HepG2 (cell line): ENCODE results near the gene MT1HL1. TPM values are rescaled to one million over a fixed set of nuclear protein-coding genes. Genes with fewer than 3 reads are reported as not detected.

Experiments
- ATAC-seq: fragments of 200-7000 bp; cut with Tn5 transposase; 3 replicates; pipeline ENCODE4 v1.9.1; 2020; ENCODE audit warnings: mild to moderate bottlenecking, moderate library complexity
- BruUV-seq: library from RNA; stranded (reverse); fragments of 400-500 nt; replicated peaks from 2 replicates; lab custom pipeline; 2021; lab: Mats Ljungman, UMichigan
- CTCF ChIA-PET: fragments of 300-600 bp; formaldehyde crosslinking; extraction: SDS; loops from one replicate; lab custom pipeline; 2021; ENCODE audit warnings: low total read pairs, inconsistent platforms, low intra/inter-chr PET ratio; lab: Yijun Ruan, JAX
- POLR2A ChIA-PET: fragments of 350-600 bp; sonication (Branson Sonifier 250); formaldehyde crosslinking; loops from one replicate; lab custom pipeline; 2020; ENCODE audit warnings: antibody characterized with exemption, inconsistent platforms; lab: Yijun Ruan, JAX
- DNase-seq: peaks from one replicate; pipeline ENCODE4 v3.0.0-alpha.2; 2015; ENCODE audit warnings: low spot score
- FAIRE-seq: peaks from 3 replicates; lab custom pipeline; 2011; peaks lifted over from hg19 to GRCh38; lab: Jason Lieb, UNC
- H2AFZ ChIP-seq: one replicate; pipeline ENCODE4 v1.6.1; 2011; ENCODE audit warnings: low read length, inconsistent platforms
- H3K27ac ChIP-seq: fragments of 300-600 bp; 3 replicates; pipeline ENCODE4 v1.8.0; 2011; ENCODE audit warnings: mixed run types, mild to moderate bottlenecking, mixed read lengths, low read length, inconsistent platforms; ENCODE audit not compliant: insufficient read depth; ENCODE audit errors: extremely low read length
- H3K27me3 ChIP-seq, 2 experiments: fragments of 200-600 bp in 1 of 2; 2 replicates in 1 of 2; 3 replicates in 1 of 2; pipeline versions ENCODE4 v1.6.0 to v1.8.0; 2011; ENCODE audit warnings: low read length in 2 of 2, mild to moderate bottlenecking in 2 of 2, moderate library complexity in 2 of 2, inconsistent platforms in 1 of 2; ENCODE audit not compliant: insufficient read depth in 2 of 2, control insufficient read depth in 1 of 2
- H3K36me3 ChIP-seq, 2 experiments: fragments of 200-600 bp in 1 of 2; replicated peaks in 1 of 2; 2 replicates in 1 of 2; 3 replicates in 1 of 2; pipeline versions ENCODE4 v1.5.1 to v1.8.0; 2011; ENCODE audit warnings: low read length in 2 of 2, inconsistent platforms in 1 of 2; ENCODE audit not compliant: insufficient read depth in 2 of 2, control insufficient read depth in 1 of 2
- H3K4me1 ChIP-seq: 2 replicates; pipeline ENCODE4 v1.5.1; 2012; ENCODE audit warnings: low read length, inconsistent platforms; ENCODE audit not compliant: insufficient read depth
- H3K4me2 ChIP-seq: 2 replicates; pipeline ENCODE4 v1.6.0; 2011; ENCODE audit warnings: low read depth, low read length, inconsistent platforms
- H3K4me3 ChIP-seq, 3 experiments: fragments of 200-600 bp in 1 of 3; sonication (generic), shearing (Covaris generic) in 1 of 3; replicated peaks in 1 of 3; 2 replicates each; pipeline ENCODE4 v1.5.1; 2011 to 2016; ENCODE audit warnings: low read length in 3 of 3, inconsistent platforms in 2 of 3, low read depth in 2 of 3, mild to moderate bottlenecking in 2 of 3, control low read depth in 1 of 3, mixed read lengths in 1 of 3; ENCODE audit not compliant: insufficient read depth in 1 of 3
- H3K79me2 ChIP-seq: one replicate; pipeline ENCODE4 v1.6.1; 2011; ENCODE audit warnings: low read length, inconsistent platforms; ENCODE audit not compliant: insufficient read depth
- H3K9ac ChIP-seq: 2 replicates; pipeline ENCODE4 v1.6.0; 2011; ENCODE audit warnings: mild to moderate bottlenecking, low read depth, low read length, inconsistent platforms; ENCODE audit not compliant: insufficient read depth
- H3K9me3 ChIP-seq: 2 replicates; pipeline ENCODE4 v1.5.1; 2012; ENCODE audit warnings: mild to moderate bottlenecking, low read length
- H4K20me1 ChIP-seq: 2 replicates; pipeline ENCODE4 v1.6.0; 2011; ENCODE audit warnings: inconsistent platforms, mild to moderate bottlenecking, low read length, moderate library complexity; ENCODE audit not compliant: insufficient read depth
- CEBPG ChIP-seq: IDR thresholded peaks from 2 replicates; pipeline ENCODE4 v1.6.1; 2016
- IKZF1 ChIP-seq: fragments of 450-650 bp; IDR thresholded peaks from 2 replicates; pipeline ENCODE4 v1.7.1; 2016
- KDM4B ChIP-seq: sonication (generic); formaldehyde crosslinking; IDR thresholded peaks from 2 replicates; pipeline ENCODE4 v1.4.0; 2020; ENCODE audit warnings: missing genetic modification reagents
- KLF15 ChIP-seq: sonication (generic); formaldehyde crosslinking; IDR thresholded peaks from 2 replicates; pipeline ENCODE4 v1.8.1; 2023; ENCODE audit warnings: borderline replicate concordance, mild to moderate bottlenecking, inconsistent platforms, missing genetic modification reagents, mixed read lengths
- LCORL ChIP-seq, 2 experiments: fragments of 450-650 bp in 1 of 2; sonication (generic) in 1 of 2; formaldehyde crosslinking in 1 of 2; IDR thresholded peaks; 2 replicates each; pipeline versions ENCODE4 v1.5.0 to v1.6.1; 2017 to 2020; ENCODE audit warnings: antibody characterized with exemption in 1 of 2, missing genetic modification reagents in 1 of 2
- MIXL1 ChIP-seq: IDR thresholded peaks from 2 replicates; pipeline ENCODE4 v1.6.1; 2016
- POLR2AphosphoS5 ChIP-seq: IDR thresholded peaks from 2 replicates; pipeline ENCODE4 v1.6.1; 2012; ENCODE audit warnings: low read depth, low read length
- REXO4 ChIP-seq: sonication (generic); formaldehyde crosslinking; IDR thresholded peaks from 2 replicates; pipeline ENCODE4 v1.8.0; 2022; ENCODE audit warnings: missing genetic modification reagents, mild to moderate bottlenecking, borderline replicate concordance
- ZNF121 ChIP-seq: sonication (generic); formaldehyde crosslinking; IDR thresholded peaks from 2 replicates; pipeline ENCODE4 v1.5.0; 2020; ENCODE audit warnings: mild to moderate bottlenecking, missing genetic modification reagents
- ZNF558 ChIP-seq: sonication (generic); formaldehyde crosslinking; IDR thresholded peaks from 2 replicates; pipeline ENCODE4 v1.9.0; 2022; ENCODE audit warnings: mild to moderate bottlenecking, missing genetic modification reagents, borderline replicate concordance
- ZNF773 ChIP-seq: sonication (generic); formaldehyde crosslinking; IDR thresholded peaks from 2 replicates; pipeline ENCODE4 v1.4.0; 2020; ENCODE audit warnings: missing genetic modification reagents, borderline replicate concordance
- ZNF782 ChIP-seq: sonication (generic); formaldehyde crosslinking; IDR thresholded peaks from 2 replicates; pipeline ENCODE4 v1.4.0; 2020; ENCODE audit warnings: missing genetic modification reagents, mild to moderate bottlenecking, borderline replicate concordance
- WGBS: methylation state at CpG from one replicate; pipeline ENCODE4 v1.1.6; 2017; ENCODE audit warnings: low lambda C conversion rate; 5-methylcytosine and 5-hydroxymethylcytosine counted together
- in situ Hi-C: cut with HindIII; loops from 2 replicates; pipeline ENCODE4 v1.10.0; 2017; ENCODE audit warnings: low pct_unique_long_range_greater_than_20kb; ENCODE audit not compliant: extremely low pct_ligation_motif_present
- intact Hi-C: fragments of 100-400 bp; cut with micrococcal nuclease; formaldehyde crosslinking; loops from one replicate; pipeline ENCODE4 v1.10.0; 2022; ENCODE audit not compliant: unreplicated experiment
- polyA plus RNA-seq, 8 experiments: library from polyadenylated mRNA; depleted of rRNA in 3 of 8; stranded (reverse) in 7 of 8; unstranded in 1 of 8; fragments of >200 nt; fragmentation: Illumina TruSeq in 4 of 8; extraction: Trizol in 4 of 8; gene quantifications; 2 replicates each; pipeline versions ENCODE4 v1.2.1 to v1.2.3, GENCODE V29; 2011 to 2016; ENCODE audit warnings: low read depth in 4 of 8, missing spikeins in 1 of 8, mixed read lengths in 1 of 8; ENCODE audit not compliant: insufficient read depth in 1 of 8
- total RNA-seq, 5 experiments: library from RNA; depleted of rRNA; stranded (reverse); fragments of >200 nt; fragmentation: Illumina TruSeq; extraction: Trizol; gene quantifications; 2 replicates each; pipeline ENCODE4 v1.2.3, GENCODE V29; 2016; ENCODE audit warnings: low read depth in 1 of 5
- TF ChIP-seq, protein P1 (sequence below): sonication (generic); formaldehyde crosslinking; conservative IDR thresholded peaks from 2 replicates; pipeline ENCODE4 v1.4.0; 2020; ENCODE audit warnings: missing genetic modification reagents
- TF ChIP-seq, protein P2 (sequence below): sonication (generic); formaldehyde crosslinking; IDR thresholded peaks from 2 replicates; pipeline ENCODE4 v1.4.0; 2020; ENCODE audit warnings: mild to moderate bottlenecking, missing genetic modification reagents
- TF ChIP-seq, protein P3 (sequence below): sonication (generic); formaldehyde crosslinking; IDR thresholded peaks from 2 replicates; pipeline ENCODE4 v1.8.1; 2022; ENCODE audit warnings: mild to moderate bottlenecking, missing genetic modification reagents
- TF ChIP-seq, protein P4 (sequence below): sonication (generic); formaldehyde crosslinking; IDR thresholded peaks from 2 replicates; pipeline ENCODE4 v1.8.1; 2023; ENCODE audit warnings: mild to moderate bottlenecking, missing genetic modification reagents, borderline replicate concordance
- TF ChIP-seq, protein P5 (sequence below): sonication (generic); formaldehyde crosslinking; IDR thresholded peaks from 2 replicates; pipeline ENCODE4 v1.5.0; 2020; ENCODE audit warnings: missing genetic modification reagents, mild to moderate bottlenecking, borderline replicate concordance

MT1HL1 gene
- total and polyA plus RNA-seq, 2 of the 13 experiments (the other 11 are each of a cell fraction or from before 2014, with no cell fraction given), result not detected

DNA sequence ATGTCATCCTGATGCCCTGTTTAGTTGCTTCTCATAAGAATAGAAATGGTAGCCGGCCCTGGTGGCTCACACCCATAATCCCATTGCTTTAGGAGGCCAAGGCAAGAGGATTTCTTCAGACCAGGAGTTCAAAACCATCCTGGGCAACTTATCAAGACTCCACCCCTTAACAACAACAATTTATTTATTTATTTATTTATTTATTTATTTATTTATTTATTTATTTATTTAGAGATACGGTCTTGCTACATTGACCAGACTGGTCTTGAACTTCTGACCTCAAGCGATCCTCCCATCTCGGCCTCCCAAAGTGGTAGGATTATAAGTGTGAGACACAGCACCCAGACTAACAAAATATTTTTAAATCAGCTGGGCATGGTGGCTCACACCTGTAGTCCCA lies 4.0 kb downstream of the MT1HL1 start:
- ATAC-seq (no peak), FAIRE-seq (no peak), DNase-seq (no peak)
- TF ChIP-seq, protein P1, sequence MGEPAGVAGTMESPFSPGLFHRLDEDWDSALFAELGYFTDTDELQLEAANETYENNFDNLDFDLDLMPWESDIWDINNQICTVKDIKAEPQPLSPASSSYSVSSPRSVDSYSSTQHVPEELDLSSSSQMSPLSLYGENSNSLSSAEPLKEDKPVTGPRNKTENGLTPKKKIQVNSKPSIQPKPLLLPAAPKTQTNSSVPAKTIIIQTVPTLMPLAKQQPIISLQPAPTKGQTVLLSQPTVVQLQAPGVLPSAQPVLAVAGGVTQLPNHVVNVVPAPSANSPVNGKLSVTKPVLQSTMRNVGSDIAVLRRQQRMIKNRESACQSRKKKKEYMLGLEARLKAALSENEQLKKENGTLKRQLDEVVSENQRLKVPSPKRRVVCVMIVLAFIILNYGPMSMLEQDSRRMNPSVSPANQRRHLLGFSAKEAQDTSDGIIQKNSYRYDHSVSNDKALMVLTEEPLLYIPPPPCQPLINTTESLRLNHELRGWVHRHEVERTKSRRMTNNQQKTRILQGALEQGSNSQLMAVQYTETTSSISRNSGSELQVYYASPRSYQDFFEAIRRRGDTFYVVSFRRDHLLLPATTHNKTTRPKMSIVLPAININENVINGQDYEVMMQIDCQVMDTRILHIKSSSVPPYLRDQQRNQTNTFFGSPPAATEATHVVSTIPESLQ (CRISPR knock-in tag), result no peak
- TF ChIP-seq LCORL (IDR thresholded peaks at IDR 0.05) (no peak), LCORL (CRISPR knock-in tag; IDR thresholded peaks at IDR 0.05) (no peak), ZNF558 (CRISPR knock-in tag) (no peak), ZNF773 (no peak), KDM4B (CRISPR knock-in tag) (no peak), KLF15 (no peak), IKZF1 (no peak), MIXL1 (no peak), ZNF121 (CRISPR knock-in tag) (no peak), POLR2AphosphoS5 (no peak), ZNF782 (CRISPR knock-in tag) (no peak), CEBPG (CRISPR knock-in tag) (no peak), REXO4 (CRISPR knock-in tag) (no peak)
- TF ChIP-seq, protein P2, sequence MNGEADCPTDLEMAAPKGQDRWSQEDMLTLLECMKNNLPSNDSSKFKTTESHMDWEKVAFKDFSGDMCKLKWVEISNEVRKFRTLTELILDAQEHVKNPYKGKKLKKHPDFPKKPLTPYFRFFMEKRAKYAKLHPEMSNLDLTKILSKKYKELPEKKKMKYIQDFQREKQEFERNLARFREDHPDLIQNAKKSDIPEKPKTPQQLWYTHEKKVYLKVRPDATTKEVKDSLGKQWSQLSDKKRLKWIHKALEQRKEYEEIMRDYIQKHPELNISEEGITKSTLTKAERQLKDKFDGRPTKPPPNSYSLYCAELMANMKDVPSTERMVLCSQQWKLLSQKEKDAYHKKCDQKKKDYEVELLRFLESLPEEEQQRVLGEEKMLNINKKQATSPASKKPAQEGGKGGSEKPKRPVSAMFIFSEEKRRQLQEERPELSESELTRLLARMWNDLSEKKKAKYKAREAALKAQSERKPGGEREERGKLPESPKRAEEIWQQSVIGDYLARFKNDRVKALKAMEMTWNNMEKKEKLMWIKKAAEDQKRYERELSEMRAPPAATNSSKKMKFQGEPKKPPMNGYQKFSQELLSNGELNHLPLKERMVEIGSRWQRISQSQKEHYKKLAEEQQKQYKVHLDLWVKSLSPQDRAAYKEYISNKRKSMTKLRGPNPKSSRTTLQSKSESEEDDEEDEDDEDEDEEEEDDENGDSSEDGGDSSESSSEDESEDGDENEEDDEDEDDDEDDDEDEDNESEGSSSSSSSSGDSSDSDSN (CRISPR knock-in tag), result no peak
- TF ChIP-seq, protein P3, sequence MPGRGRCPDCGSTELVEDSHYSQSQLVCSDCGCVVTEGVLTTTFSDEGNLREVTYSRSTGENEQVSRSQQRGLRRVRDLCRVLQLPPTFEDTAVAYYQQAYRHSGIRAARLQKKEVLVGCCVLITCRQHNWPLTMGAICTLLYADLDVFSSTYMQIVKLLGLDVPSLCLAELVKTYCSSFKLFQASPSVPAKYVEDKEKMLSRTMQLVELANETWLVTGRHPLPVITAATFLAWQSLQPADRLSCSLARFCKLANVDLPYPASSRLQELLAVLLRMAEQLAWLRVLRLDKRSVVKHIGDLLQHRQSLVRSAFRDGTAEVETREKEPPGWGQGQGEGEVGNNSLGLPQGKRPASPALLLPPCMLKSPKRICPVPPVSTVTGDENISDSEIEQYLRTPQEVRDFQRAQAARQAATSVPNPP (CRISPR knock-in tag), result no peak
- TF ChIP-seq, protein P4, sequence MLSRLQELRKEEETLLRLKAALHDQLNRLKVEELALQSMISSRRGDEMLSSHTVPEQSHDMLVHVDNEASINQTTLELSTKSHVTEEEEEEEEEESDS (CRISPR knock-in tag), result no peak
- TF ChIP-seq, protein P5, sequence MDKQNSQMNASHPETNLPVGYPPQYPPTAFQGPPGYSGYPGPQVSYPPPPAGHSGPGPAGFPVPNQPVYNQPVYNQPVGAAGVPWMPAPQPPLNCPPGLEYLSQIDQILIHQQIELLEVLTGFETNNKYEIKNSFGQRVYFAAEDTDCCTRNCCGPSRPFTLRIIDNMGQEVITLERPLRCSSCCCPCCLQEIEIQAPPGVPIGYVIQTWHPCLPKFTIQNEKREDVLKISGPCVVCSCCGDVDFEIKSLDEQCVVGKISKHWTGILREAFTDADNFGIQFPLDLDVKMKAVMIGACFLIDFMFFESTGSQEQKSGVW (CRISPR knock-in tag), result no peak
- Histone ChIP-seq H2AFZ (no peak overlapping the region), H3K4me2 (no peak overlapping the region), H4K20me1 (no peaks in the 10 kb centered on the region), H3K79me2 (no peaks in the 10 kb centered on the region), H3K9me3 (no peaks in the 10 kb centered on the region), H3K27ac (no peak overlapping the region), H3K36me3 (no peaks in the 10 kb centered on the region), H3K9ac (no peak overlapping the region), H3K27me3 (peaks cover 1 to 20% of the 10 kb centered on the region in 2 experiments; a peak in 2 of 5 replicates), H3K4me3 (no peak overlapping the region), H3K4me1 (no peaks in the 10 kb centered on the region)
- no TSS peak for BruUV-seq
- intact Hi-C loops (no loop called here), in situ Hi-C loops (no loop called here)
- ChIA-PET POLR2A (no interaction called here), CTCF (no interaction called here)
- whole genome bisulfite sequencing, result 40% methylated on average over 4 of the region's 4 CpGs
